GM18511 (cell line): ENCODE data around the gene DGKI.

Source experiments
- ATAC-seq: cut with Tn5 transposase; IDR thresholded peaks from one replicate; pipeline ENCODE4 v1.9.1; 2021; ENCODE audit warnings: mild to moderate bottlenecking, moderate library complexity; ENCODE audit not compliant: unreplicated experiment

DGKI gene

DNA sequence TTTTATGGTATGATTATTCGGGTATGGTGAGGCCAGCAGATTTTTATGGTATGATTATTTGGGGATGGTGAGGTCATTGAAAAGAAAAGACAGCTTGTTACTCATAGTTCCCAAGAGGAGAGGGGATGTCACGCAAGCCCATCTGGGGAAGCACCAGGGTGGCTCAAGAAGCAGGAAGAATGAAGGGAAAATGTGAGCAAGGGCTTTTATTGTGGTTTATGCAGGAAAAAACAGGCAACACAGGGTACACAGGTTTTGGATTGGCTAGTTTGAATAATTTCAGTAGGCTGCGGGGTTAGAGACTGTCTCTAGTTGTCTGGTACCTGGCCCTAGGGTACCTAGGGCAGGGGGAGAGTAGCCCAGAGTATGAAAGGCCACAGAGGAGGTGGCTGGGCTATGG, 26.8 kb upstream of the DGKI start:
- ATAC-seq = peak; percentile 38

DNA sequence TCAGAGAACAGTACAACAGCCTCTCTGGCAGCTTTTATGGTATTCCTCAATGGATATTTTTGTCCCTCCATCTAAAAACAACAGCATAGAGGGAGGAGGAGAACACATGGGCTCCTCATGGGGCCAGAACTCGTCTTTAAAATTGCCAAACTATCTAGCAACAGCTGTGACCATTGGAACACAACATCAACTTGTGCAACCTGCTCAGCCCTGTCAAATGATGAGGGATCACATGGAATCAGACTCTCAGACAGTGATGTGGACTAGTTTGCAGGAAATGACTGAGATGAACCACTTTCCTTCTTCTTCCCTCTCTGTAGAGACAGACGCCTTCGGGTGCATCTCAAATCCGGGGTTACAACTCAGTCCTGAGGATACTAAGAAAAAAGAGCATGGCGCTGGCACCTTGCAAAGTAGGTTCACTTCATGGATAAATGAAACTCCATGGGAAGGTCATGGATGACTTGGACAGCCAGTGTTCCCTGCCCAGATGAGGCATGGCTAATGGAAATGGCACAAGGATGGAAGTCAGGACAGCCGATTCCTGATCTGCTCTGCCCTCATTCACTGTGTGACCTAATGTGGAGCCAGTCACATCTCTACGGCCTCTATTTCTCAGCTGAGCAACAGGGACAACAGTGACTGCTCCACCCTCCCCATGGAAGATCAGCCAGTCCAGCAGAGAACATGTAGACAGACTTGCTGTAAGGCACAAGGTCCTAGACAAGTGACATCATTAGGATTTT, 24.6 kb upstream of the DGKI start:
- no peak for ATAC-seq

- ATAC-seq = no peak
Measured at GRCh38 chr7:137870684-137871083, 23.9 kb upstream of the DGKI start.

- ATAC-seq = no peak
Measured at GRCh38 chr7:137870078-137870477, 23.3 kb upstream of the DGKI start.

- no peak for ATAC-seq
Measured at GRCh38 chr7:137869260-137869659, 22.5 kb upstream of the DGKI start.

GRCh38 chr7:137867289-137867688, 20.5 kb upstream of the DGKI start:
- no peak for ATAC-seq

DNA sequence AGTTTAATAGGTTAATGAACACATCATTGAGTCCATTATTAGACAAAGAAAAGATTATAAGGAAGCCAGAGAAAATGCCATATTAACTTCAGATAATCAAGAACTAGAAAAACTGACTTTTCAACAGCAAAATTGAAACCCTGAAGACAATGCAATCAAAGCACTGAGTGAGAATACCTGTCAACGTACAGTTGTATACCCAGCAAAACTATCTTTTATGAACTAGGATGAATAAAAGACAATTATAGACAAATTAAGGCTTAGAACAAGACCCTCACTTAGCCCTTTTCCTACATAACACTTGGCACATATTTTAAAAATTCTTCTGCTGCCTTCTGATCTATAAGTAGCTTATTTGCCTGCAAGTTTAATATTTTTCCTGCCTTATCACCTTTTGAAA, 19.0 kb upstream of the DGKI start:
- ATAC-seq = no peak

GRCh38 chr7:137862964-137863363, 16.2 kb upstream of the DGKI start:
- no peak for ATAC-seq

GRCh38 chr7:137862358-137862757, 15.6 kb upstream of the DGKI start:
- ATAC-seq = no peak

DNA sequence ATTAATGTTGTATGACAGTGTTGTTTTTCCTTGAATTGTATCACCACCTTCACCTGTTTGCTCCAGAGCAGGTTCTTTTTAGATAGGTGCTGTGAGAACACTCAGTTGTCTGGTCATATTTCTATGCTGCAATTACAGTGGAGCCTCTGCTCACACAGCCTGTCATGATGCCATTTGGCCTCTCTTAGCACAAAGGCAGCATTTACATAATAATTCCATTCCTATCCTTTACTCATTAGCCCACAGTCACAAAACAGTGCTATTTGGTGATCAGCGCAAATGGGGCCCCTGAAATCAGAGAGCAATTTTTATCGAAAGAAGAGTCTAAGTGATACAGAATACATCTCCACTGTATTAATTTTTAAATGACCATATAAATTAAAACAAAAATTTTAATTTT, 13.8 kb upstream of the DGKI start:
- no peak for ATAC-seq

GRCh38 chr7:137853053-137853452, 6.3 kb upstream of the DGKI start:
- ATAC-seq = no peak

- no peak for ATAC-seq
Measured at GRCh38 chr7:137852108-137852507, 5.3 kb upstream of the DGKI start.

DNA sequence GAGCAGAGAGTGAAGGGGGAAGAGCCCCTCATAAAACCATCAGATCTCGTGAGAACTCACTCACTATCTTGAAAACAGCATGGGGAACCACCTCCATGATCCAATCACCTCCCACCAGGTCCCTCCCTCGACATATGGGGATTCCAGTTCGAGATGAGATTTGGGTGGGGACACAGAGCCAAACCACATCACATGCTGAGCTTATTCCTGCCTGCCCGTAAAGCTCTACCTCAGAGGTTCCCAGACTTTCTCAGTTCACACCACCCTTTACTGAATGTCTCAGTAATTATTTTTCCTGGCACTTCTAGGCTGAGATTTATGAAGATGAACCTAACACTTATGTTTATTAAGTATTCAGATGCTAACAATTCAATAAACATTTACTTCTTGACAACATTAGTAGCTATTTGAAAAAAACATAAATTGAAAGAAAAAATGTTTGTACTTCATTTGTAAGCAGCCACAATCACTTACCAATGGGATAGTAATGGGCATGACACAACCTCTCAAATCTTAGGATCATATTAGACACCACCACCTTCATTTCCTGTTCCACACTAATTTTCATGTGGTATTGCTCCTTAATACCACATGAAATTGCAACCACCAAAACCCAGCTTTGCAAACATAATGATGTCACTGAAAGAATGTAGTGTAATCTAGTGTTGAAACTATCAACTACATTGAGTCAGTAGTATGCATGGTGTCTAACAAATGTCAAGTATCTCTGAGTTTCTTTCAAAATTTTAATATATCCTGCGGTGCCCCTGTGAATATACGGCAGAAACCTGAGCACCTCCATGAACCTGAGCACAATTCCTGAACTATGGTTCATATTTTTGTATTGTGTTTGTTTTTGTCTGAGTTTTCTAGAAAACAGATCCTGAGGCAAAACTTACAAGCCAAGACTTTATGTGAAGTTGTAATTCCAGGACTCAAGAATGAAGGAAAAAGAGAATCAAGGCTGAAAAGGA, 4.5 kb upstream of the DGKI start:
- no peak for ATAC-seq

- ATAC-seq = no peak
Measured at GRCh38 chr7:137850571-137850970, 3.8 kb upstream of the DGKI start.

DNA sequence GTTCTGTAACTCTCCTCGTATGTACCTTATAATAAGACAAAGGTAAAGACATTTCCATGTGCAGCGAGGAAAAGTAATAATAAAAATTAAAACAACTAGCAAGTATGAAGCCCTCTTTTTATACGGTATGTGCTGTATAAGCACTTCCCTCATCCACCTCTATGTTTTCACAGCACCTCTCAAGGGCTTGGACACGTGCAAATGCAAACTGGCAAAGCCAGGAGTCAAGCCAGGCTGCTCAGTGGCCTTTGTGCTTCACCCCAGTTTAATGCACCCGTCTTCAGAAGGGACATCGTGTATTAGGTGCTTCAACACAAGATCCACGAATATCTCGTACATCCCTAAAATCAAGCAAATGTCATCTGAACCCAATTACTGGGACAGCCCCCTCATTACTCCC, 1.3 kb upstream of the DGKI start:
- ATAC-seq = no peak

DNA sequence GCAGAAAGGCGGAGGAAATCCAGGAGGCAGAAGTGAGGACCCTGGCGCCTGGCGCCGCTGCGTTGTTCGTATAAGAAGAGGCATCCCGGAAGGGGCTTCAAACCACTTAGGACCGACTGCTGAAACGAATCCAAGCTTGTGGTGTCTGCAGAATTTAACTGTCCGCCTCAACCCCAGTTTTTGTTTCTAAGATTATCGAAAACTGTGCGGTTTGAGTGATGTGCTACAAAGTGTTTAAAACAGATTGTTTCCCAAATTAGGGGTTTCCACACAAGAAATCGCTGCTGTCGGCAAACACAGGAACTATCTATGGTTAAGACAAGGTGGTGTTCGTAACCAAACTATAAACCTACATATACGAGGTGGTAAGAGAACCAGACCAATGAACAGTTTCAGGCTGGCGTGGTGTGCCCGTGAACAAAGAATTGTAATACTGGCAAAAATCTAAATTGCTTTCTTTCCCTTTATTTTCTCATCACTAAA, 835 bp upstream of the DGKI start:
- no peak for ATAC-seq

- peak; percentile 51 for ATAC-seq
Measured at GRCh38 chr7:137846549-137846826, 286 bp downstream of the DGKI start.

DNA sequence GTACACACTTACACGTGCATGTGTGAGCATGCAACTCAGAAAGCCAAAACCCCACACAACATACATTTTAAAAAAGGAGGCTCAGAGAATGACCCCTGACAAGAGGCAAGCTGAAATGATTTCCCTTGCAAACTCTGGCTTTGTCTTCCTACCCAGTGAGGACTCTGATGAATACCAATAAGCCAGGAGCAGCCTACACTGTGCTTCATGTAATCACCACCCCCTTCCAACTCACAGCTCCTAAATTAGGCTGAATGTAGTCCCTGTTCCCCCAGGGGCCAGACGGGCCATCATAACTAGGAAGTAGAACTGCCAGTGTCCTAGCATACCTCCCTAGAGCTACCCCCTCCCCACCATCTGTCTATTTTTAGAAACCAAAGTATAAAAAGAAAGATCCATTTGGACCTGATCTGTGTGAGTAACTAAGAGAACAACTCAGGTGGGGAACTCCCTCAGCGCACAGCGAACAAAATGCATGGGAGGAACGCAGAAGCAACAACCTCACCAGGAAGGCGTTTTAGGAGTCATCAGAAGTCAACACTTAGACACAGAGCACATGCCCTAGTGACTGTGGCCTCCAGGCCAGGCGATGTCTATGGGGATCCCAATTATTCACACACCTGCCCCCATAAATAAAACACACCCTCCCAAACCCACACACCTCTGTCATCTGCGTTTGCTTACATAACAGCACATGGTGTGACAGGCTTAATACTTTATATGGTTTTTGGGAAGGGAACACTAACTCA, 1.9 kb downstream of the DGKI start:
- ATAC-seq = no peak

- ATAC-seq = no peak
Measured at GRCh38 chr7:137839903-137840779, 6.6 kb downstream of the DGKI start.

DNA sequence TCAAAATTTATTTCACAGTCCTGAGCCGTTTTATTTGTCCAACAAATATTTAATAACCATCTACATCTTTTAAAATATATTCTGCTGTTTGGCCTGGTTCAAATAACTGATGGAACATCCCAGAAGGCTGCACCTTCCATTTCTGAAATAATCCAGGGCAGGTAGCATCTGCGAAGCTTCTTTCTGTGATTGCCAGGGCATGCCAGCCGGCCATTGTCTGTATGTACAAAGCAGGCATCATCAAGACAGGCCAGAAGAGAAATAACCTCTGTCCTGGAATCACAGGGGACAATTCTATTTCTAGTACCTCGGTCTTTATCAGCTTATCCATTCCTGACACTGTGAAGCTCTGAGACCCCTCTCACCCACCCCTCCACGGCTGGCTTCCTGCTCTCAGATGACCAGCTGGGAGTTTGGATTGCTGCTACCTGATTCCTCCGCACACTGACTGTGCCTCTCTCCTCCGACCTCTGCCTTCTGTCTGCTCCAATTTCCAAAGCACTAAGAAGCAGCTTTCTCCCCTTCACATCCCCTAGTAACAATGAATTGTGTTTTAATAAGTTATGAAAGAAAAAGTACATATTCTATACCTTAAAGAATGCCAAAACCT, 8.0 kb downstream of the DGKI start:
- ATAC-seq = no peak
